IMR-90 (cell line): Measurements from ENCODE around the gene MAP3K13.

Source experiments
- CEBPB ChIP-seq: IDR thresholded peaks from 2 replicates; pipeline ENCODE4 v1.6.1; 2012; ENCODE audit warnings: low read depth, low read length, improper control_type of control experiment
- CTCF ChIP-seq: conservative IDR thresholded peaks from 2 replicates; pipeline ENCODE4 v1.5.1; 2012; ENCODE audit warnings: mild to moderate bottlenecking, low read depth, low read length, improper control_type of control experiment
- NFE2L2 ChIP-seq: fragments of 150-350 bp; IDR thresholded peaks from 2 replicates; pipeline ENCODE4 v1.6.1; 2016; ENCODE audit warnings: low read depth, mild to moderate bottlenecking, low read length
- SMC3 ChIP-seq: fragments of 150-350 bp; IDR thresholded peaks from 2 replicates; pipeline ENCODE4 v1.6.1; 2016; ENCODE audit warnings: low read depth, mild to moderate bottlenecking, antibody characterized with exemption, low read length, moderate library complexity

DNA sequence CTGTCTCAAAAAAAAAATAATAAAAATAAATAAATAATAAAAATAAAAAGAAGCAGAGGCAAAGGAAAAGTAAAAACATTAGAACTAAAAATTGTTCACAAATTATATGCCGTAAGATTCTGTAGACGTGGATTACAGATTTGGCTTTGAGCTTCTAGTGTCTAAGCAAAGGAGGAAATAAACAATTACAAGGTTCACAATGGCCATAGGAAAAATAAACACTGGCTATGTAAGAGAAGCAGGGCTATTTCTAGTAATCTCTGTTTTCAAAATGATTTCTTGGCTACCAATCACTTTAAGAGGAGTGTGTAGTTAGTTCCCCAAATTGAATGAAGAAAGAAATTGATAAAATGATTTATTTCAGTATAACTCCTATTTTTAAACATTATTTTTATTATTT lies 81.4 kb downstream of the MAP3K13 start:
- TF ChIP-seq SMC3 (no peak), CEBPB (no peak), NFE2L2 (no peak), CTCF (no peak)
